GM19240 (cell line): Measurements from ENCODE around the gene NTNG1.

Experiments used
- DNase-seq: peaks from one replicate; pipeline ENCODE4 v3.0.0; 2011; ENCODE audit warnings: low spot score; ENCODE audit not compliant: insufficient read length

Gene NTNG1

DNA sequence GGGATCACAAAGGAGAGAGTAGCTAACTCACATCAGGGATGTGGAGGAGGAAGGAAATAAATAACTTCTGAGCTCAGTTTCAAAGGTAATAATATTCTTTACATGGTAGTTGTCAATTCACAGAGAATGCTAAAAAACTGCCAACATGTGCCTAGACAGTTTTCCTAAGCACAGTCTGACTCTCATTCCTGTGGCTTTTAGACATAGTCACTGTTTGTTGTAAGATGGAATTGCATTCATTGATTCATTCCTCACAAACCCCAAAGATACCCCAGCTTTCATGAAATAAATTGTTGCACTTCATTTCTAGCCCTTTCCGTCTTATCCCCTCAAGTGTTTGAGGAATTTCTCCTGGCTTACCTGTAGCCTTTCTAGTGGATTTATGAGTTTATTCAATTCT is 263.9 kb downstream of the NTNG1 start:
- no peak for DNase-seq

DNA sequence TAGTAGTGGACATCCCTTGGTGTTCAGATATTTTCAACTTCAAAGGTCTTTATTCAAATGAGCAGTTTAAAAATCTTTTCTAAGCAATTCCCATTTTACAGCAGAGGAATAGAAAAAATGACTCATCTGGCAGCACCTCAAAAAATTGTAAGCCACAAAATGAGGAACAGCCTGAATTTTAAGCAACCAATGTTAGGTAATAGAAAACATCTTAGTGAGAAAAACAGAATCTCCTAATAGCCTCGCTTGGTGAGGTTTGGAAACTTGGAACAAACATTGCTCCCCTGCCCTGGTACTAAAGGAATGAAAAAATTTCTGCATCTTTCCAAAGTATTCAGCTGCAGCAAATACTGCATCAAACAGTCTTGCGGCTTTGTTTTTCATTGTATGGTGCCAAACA is 264.4 kb downstream of the NTNG1 start:
- no peak for DNase-seq

- no peak for DNase-seq
Observed at GRCh38 chr1:107407011-107407410, 266.2 kb downstream of the NTNG1 start.

- DNase-seq, result no peak
Observed at GRCh38 chr1:107413546-107413945, 272.7 kb downstream of the NTNG1 start.

DNA sequence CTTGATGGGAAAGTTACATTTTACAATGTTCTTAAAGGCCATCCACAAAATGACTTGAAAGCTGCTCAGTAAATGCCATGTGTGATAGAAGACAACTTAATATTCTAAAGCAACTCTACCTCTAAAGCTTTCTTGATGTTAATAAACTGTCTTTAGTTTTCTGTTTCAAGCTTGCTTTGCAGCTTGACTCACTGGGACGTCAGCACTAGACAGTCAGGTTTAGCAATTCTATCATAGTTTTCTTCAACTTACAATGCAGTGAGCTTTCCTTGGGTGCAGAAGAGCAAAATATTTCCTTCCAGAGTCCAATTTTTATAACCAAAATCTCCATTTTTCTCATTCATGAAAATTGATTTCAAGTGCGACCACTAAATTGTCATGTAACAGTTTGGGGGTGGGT is 273.1 kb downstream of the NTNG1 start:
- no peak for DNase-seq

- DNase-seq, result no peak
Observed at GRCh38 chr1:107414550-107414949, 273.7 kb downstream of the NTNG1 start.

GRCh38 chr1:107415241-107415640 is 274.4 kb downstream of the NTNG1 start:
- DNase-seq, result no peak

GRCh38 chr1:107419003-107419402 is 278.2 kb downstream of the NTNG1 start:
- DNase-seq, result no peak

- no peak for DNase-seq
Observed at GRCh38 chr1:107422901-107423300, 282.1 kb downstream of the NTNG1 start.

- DNase-seq, result no peak
Observed at GRCh38 chr1:107430540-107431228, 289.8 kb downstream of the NTNG1 start.

GRCh38 chr1:107432108-107432507 is 291.3 kb downstream of the NTNG1 start:
- no peak for DNase-seq

DNA sequence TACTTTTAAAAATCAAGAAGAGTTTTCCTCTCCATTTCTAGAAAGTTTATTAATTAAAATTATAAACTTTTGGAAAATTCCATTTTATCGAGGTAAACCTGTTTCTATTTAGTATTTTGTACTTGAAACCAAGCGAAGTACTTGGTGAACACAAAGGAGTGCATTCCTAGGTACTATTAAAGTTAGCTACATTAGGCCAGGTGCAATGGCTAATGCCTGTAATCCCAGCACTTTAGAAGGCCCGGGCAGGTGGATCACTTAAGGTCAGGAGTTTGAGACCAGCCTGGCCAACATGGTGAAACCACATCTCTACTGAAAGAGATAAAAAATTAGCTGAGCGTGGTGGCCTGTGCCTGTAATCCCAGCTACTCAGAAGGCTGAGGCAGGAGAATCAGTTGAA is 292.2 kb downstream of the NTNG1 start:
- DNase-seq, result no peak

GRCh38 chr1:107433635-107434360 is 293.0 kb downstream of the NTNG1 start:
- no peak for DNase-seq

GRCh38 chr1:107434361-107434693 is 293.5 kb downstream of the NTNG1 start:
- no peak for DNase-seq

- no peak for DNase-seq
Observed at GRCh38 chr1:107436552-107437241, 295.9 kb downstream of the NTNG1 start.

- DNase-seq, result no peak
Observed at GRCh38 chr1:107439567-107439966, 298.7 kb downstream of the NTNG1 start.

GRCh38 chr1:107442551-107442950 is 301.7 kb downstream of the NTNG1 start:
- DNase-seq, result no peak

GRCh38 chr1:107443027-107443426 is 302.2 kb downstream of the NTNG1 start:
- no peak for DNase-seq

DNA sequence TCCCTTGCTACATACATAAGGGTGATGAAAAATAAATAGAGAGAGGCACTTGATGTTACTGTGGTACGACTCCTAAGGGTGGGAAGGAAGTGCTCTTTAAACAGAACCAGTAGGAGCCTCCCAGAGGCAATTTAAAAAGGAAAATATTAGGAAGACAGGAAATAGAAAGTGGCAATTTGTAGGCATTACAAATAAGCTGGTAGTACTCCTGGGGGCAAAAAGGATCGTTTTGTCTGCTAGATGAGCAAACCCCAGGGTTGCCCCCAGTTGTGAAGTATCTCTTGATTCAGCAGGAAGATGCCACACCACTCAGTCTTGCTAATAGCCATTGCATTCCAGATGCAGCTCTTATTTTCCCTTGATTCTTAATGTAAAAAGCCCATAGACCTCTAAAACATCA is 303.0 kb downstream of the NTNG1 start:
- DNase-seq, result no peak

- no peak for DNase-seq
Observed at GRCh38 chr1:107444302-107444701, 303.5 kb downstream of the NTNG1 start.

DNA sequence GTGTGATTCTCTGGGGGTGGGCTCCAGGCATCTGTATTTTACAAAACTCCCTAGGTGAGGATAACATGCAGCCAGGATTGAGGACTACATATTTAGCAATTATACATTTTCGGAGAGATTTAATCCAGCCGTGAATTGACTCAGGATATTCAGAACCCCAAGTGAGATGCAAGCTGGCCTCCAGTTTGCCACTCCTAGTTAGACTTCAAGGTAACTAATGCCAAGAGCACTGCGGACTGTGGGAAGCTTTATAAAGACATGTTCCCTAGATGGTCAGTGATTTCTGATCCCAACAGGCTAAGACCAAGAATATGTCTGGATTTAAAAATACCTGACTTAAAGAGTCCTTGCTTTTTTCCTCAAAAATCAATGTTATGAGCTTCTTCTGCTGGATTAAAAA is 308.5 kb downstream of the NTNG1 start:
- no peak for DNase-seq

GRCh38 chr1:107450899-107451664 is 310.2 kb downstream of the NTNG1 start:
- DNase-seq, result no peak
